ENCODE results near the gene FFAR3.
"Not testable (repeated sequence)": the region's sequence is repeated elsewhere in the genome, so short reads cannot be mapped to it uniquely, and the experiment has no call there.

FFAR3 gene

GRCh38 chr19:35370722-35371121, 12.5 kb downstream of the FFAR3 start, which contains the start of gene GPR42:
Gene GPR42 (plus strand): TSS chr19:35371068. CDS start chr19:35371360, 292 bp downstream.
- Mint-ChIP-seq H3K27me3 (peaks cover 6% of the 10 kb centered on the region), H3K4me3 (no peak within 1 kb of the TSS), H3K9me3 (ENCODE audit: low read depth) (no peaks in the 10 kb centered on the region), H3K27ac (no peak within 1 kb of the TSS), H3K4me1 (ENCODE audit: low read depth) (no peaks in the 10 kb centered on the region), H3K36me3 (no peaks in the 10 kb centered on the region)

GRCh38 chr19:35373492-35373891, 15.2 kb downstream of the FFAR3 start:
- Mint-ChIP-seq H3K27me3 (peaks cover 2% of the 10 kb centered on the region), H3K4me1 (ENCODE audit: low read depth) (peaks cover 2% of the 10 kb centered on the region), H3K4me3 (no peak overlapping the region), H3K9me3 (ENCODE audit: low read depth) (no peaks in the 10 kb centered on the region), H3K36me3 (no peaks in the 10 kb centered on the region), H3K27ac (no peak overlapping the region)

GRCh38 chr19:35374031-35374430, 15.8 kb downstream of the FFAR3 start:
- not testable (repeated sequence) for H3K27me3 Mint-ChIP-seq; H3K4me1 Mint-ChIP-seq (ENCODE audit: low read depth); H3K4me3 Mint-ChIP-seq; H3K9me3 Mint-ChIP-seq (ENCODE audit: low read depth); H3K27ac Mint-ChIP-seq; H3K36me3 Mint-ChIP-seq

- H3K4me1 Mint-ChIP-seq (ENCODE audit: low read depth): peaks cover 2% of the 10 kb centered on the region
These were observed 17.4 kb downstream of the FFAR3 start for GRCh38 chr19:35375505-35376307.

GRCh38 chr19:35377656-35378055, 19.4 kb downstream of the FFAR3 start:
- Mint-ChIP-seq H3K36me3 (no peaks in the 10 kb centered on the region), H3K27ac (no peak overlapping the region)

More at GRCh38 chr19:35375505-35376307, 17.4 kb downstream of the FFAR3 start:
- Mint-ChIP-seq H3K36me3 (no peaks in the 10 kb centered on the region), H3K27ac (no peak overlapping the region), H3K27me3 (peaks cover 2% of the 10 kb centered on the region), H3K9me3 (ENCODE audit: low read depth) (no peaks in the 10 kb centered on the region), H3K4me3 (no peak overlapping the region)

GRCh38 chr19:35378356-35378755, 20.1 kb downstream of the FFAR3 start:
- peaks cover 4% of the 10 kb centered on the region for H3K27me3 Mint-ChIP-seq
- H3K4me3 Mint-ChIP-seq: no peak overlapping the region
- no peaks in the 10 kb centered on the region for H3K36me3 Mint-ChIP-seq
- H3K4me1 Mint-ChIP-seq (ENCODE audit: low read depth): peaks cover 2% of the 10 kb centered on the region
- H3K27ac Mint-ChIP-seq: no peak overlapping the region
- H3K9me3 Mint-ChIP-seq (ENCODE audit: low read depth): no peaks in the 10 kb centered on the region

More at GRCh38 chr19:35377656-35378055, 19.4 kb downstream of the FFAR3 start:
- Mint-ChIP-seq H3K9me3 (ENCODE audit: low read depth) (no peaks in the 10 kb centered on the region), H3K27me3 (peaks cover 4% of the 10 kb centered on the region), H3K4me3 (no peak overlapping the region), H3K4me1 (ENCODE audit: low read depth) (peaks cover 2% of the 10 kb centered on the region)

GRCh38 chr19:35379545-35379944, 21.3 kb downstream of the FFAR3 start:
- not testable (repeated sequence) for H3K27ac Mint-ChIP-seq; H3K27me3 Mint-ChIP-seq; H3K9me3 Mint-ChIP-seq (ENCODE audit: low read depth); H3K36me3 Mint-ChIP-seq; H3K4me1 Mint-ChIP-seq (ENCODE audit: low read depth); H3K4me3 Mint-ChIP-seq

GRCh38 chr19:35379992-35380391, 21.7 kb downstream of the FFAR3 start:
- H3K4me1 Mint-ChIP-seq (ENCODE audit: low read depth): peaks cover 2% of the 10 kb centered on the region
- H3K27me3 Mint-ChIP-seq: peaks cover 4% of the 10 kb centered on the region
- no peak overlapping the region for H3K4me3 Mint-ChIP-seq
- H3K27ac Mint-ChIP-seq: no peak overlapping the region
- H3K36me3 Mint-ChIP-seq: peaks cover 2% of the 10 kb centered on the region
- H3K9me3 Mint-ChIP-seq (ENCODE audit: low read depth): no peaks in the 10 kb centered on the region

- Mint-ChIP-seq H3K9me3 (ENCODE audit: low read depth) (no peaks in the 10 kb centered on the region), H3K4me1 (ENCODE audit: low read depth) (peaks cover 2% of the 10 kb centered on the region), H3K36me3 (peaks cover 2% of the 10 kb centered on the region), H3K4me3 (no peak overlapping the region), H3K27ac (no peak overlapping the region), H3K27me3 (peaks cover 4% of the 10 kb centered on the region)
These were observed 22.3 kb downstream of the FFAR3 start for GRCh38 chr19:35380450-35381124.

- H3K27ac Mint-ChIP-seq: no peak overlapping the region
- H3K9me3 Mint-ChIP-seq (ENCODE audit: low read depth): no peaks in the 10 kb centered on the region
- peaks cover 2% of the 10 kb centered on the region for H3K4me1 Mint-ChIP-seq (ENCODE audit: low read depth)
- H3K36me3 Mint-ChIP-seq: peaks cover 3% of the 10 kb centered on the region
- no peak overlapping the region for H3K4me3 Mint-ChIP-seq
- H3K27me3 Mint-ChIP-seq: peaks cover 4% of the 10 kb centered on the region
These were observed 23.1 kb downstream of the FFAR3 start for GRCh38 chr19:35381318-35381717.

- Mint-ChIP-seq H3K9me3 (ENCODE audit: low read depth) (no peaks in the 10 kb centered on the region), H3K4me1 (ENCODE audit: low read depth) (peaks cover under 1% of the 10 kb centered on the region)
These were observed 23.7 kb downstream of the FFAR3 start for GRCh38 chr19:35381926-35382325.

GRCh38 chr19:35383536-35383935, 25.3 kb downstream of the FFAR3 start:
- H3K4me3 Mint-ChIP-seq: no peak overlapping the region
- no peaks in the 10 kb centered on the region for H3K9me3 Mint-ChIP-seq (ENCODE audit: low read depth)
- no peaks in the 10 kb centered on the region for H3K4me1 Mint-ChIP-seq (ENCODE audit: low read depth)
- H3K27me3 Mint-ChIP-seq: peaks cover 4% of the 10 kb centered on the region
- H3K27ac Mint-ChIP-seq: no peak overlapping the region
- peaks cover 5% of the 10 kb centered on the region for H3K36me3 Mint-ChIP-seq

More at GRCh38 chr19:35381926-35382325, 23.7 kb downstream of the FFAR3 start:
- Mint-ChIP-seq H3K27ac (no peak overlapping the region), H3K4me3 (no peak overlapping the region), H3K27me3 (peaks cover 4% of the 10 kb centered on the region), H3K36me3 (peaks cover 5% of the 10 kb centered on the region)

- Mint-ChIP-seq H3K36me3 (peaks cover 5% of the 10 kb centered on the region), H3K27me3 (no peaks in the 10 kb centered on the region), H3K4me1 (ENCODE audit: low read depth) (no peaks in the 10 kb centered on the region), H3K4me3 (no peak overlapping the region), H3K9me3 (ENCODE audit: low read depth) (no peaks in the 10 kb centered on the region), H3K27ac (no peak overlapping the region)
These were observed 30.2 kb downstream of the FFAR3 start for GRCh38 chr19:35388277-35389054.

GRCh38 chr19:35389192-35389861, 31.1 kb downstream of the FFAR3 start:
- no peaks in the 10 kb centered on the region for H3K27me3 Mint-ChIP-seq
- H3K36me3 Mint-ChIP-seq: peaks cover 5% of the 10 kb centered on the region
- no peak overlapping the region for H3K4me3 Mint-ChIP-seq
- peaks cover 2% of the 10 kb centered on the region for H3K4me1 Mint-ChIP-seq (ENCODE audit: low read depth)
- no peaks in the 10 kb centered on the region for H3K9me3 Mint-ChIP-seq (ENCODE audit: low read depth)
- H3K27ac Mint-ChIP-seq: no peak overlapping the region
